T-helper 1 cell treated with Interleukin-12 subunit alpha and Interleukin-12 subunit beta and Interleukin-4 antibody, amounts not matched to agents 30 μg/mL and 1 μg/mL, for 36 hours (primary cell): Measurements from ENCODE around the gene PPP1R13B.
"Not testable (repeated sequence)": the region's sequence is repeated elsewhere in the genome, so short reads cannot be mapped to it uniquely, and the experiment has no call there.

ENCODE experiments used
- H3K27ac Mint-ChIP-seq: one replicate; pipeline ENCODE4 v1.8.0; 2021; ENCODE audit warnings: mild to moderate bottlenecking, mixed read lengths
- H3K27me3 Mint-ChIP-seq: one replicate; pipeline ENCODE4 v1.8.0; 2021; ENCODE audit warnings: low read depth, mixed read lengths
- H3K36me3 Mint-ChIP-seq: one replicate; pipeline ENCODE4 v1.8.0; 2021; ENCODE audit warnings: low read depth, mixed read lengths
- H3K4me1 Mint-ChIP-seq: one replicate; pipeline ENCODE4 v1.8.0; 2021; ENCODE audit warnings: low read depth, mixed read lengths
- H3K4me3 Mint-ChIP-seq: one replicate; pipeline ENCODE4 v1.8.0; 2021; ENCODE audit warnings: mild to moderate bottlenecking, moderate library complexity, mixed read lengths
- H3K9me3 Mint-ChIP-seq: one replicate; pipeline ENCODE4 v1.8.0; 2021; ENCODE audit warnings: mixed read lengths

PPP1R13B gene

GRCh38 chr14:103817595-103817994 is 29.8 kb downstream of the PPP1R13B start:
- Mint-ChIP-seq H3K4me1 (peaks cover 8% of the 10 kb centered on the region), H3K27ac (no peak overlapping the region), H3K4me3 (no peak overlapping the region)

GRCh38 chr14:103816991-103817390 is 30.4 kb downstream of the PPP1R13B start:
- Mint-ChIP-seq H3K9me3 (no peaks in the 10 kb centered on the region), H3K36me3 (no peaks in the 10 kb centered on the region), H3K4me3 (no peak overlapping the region), H3K4me1 (peaks cover 8% of the 10 kb centered on the region), H3K27me3 (peaks cover 4% of the 10 kb centered on the region), H3K27ac (no peak overlapping the region)

More at GRCh38 chr14:103817595-103817994, 29.8 kb downstream of the PPP1R13B start:
- no peaks in the 10 kb centered on the region for H3K36me3 Mint-ChIP-seq
- peaks cover 4% of the 10 kb centered on the region for H3K27me3 Mint-ChIP-seq
- H3K9me3 Mint-ChIP-seq: no peaks in the 10 kb centered on the region

- H3K4me3 Mint-ChIP-seq: no peak overlapping the region
Measured at GRCh38 chr14:103815253-103815652, 32.1 kb downstream of the PPP1R13B start.

GRCh38 chr14:103811189-103811588 is 36.2 kb downstream of the PPP1R13B start:
- Mint-ChIP-seq H3K36me3 (no peaks in the 10 kb centered on the region), H3K9me3 (no peaks in the 10 kb centered on the region), H3K27me3 (no peaks in the 10 kb centered on the region), H3K4me1 (peaks cover 7% of the 10 kb centered on the region), H3K27ac (no peak overlapping the region), H3K4me3 (no peak overlapping the region)

More at GRCh38 chr14:103815253-103815652, 32.1 kb downstream of the PPP1R13B start:
- H3K4me1 Mint-ChIP-seq: peaks cover 7% of the 10 kb centered on the region
- peaks cover 2% of the 10 kb centered on the region for H3K27me3 Mint-ChIP-seq
- no peaks in the 10 kb centered on the region for H3K36me3 Mint-ChIP-seq
- no peak overlapping the region for H3K27ac Mint-ChIP-seq
- H3K9me3 Mint-ChIP-seq: no peaks in the 10 kb centered on the region

GRCh38 chr14:103808403-103809001 is 38.9 kb downstream of the PPP1R13B start:
- H3K4me1 Mint-ChIP-seq: peaks cover 7% of the 10 kb centered on the region
- H3K9me3 Mint-ChIP-seq: no peaks in the 10 kb centered on the region

GRCh38 chr14:103806805-103807204 is 40.6 kb downstream of the PPP1R13B start:
- H3K4me3 Mint-ChIP-seq: no peak overlapping the region

More at GRCh38 chr14:103808403-103809001, 38.9 kb downstream of the PPP1R13B start:
- H3K27ac Mint-ChIP-seq: no peak overlapping the region
- H3K36me3 Mint-ChIP-seq: no peaks in the 10 kb centered on the region
- H3K27me3 Mint-ChIP-seq: no peaks in the 10 kb centered on the region
- H3K4me3 Mint-ChIP-seq: no peak overlapping the region

GRCh38 chr14:103805708-103806107 is 41.7 kb downstream of the PPP1R13B start:
- Mint-ChIP-seq H3K4me3 (no peak overlapping the region), H3K27me3 (no peaks in the 10 kb centered on the region), H3K9me3 (no peaks in the 10 kb centered on the region), H3K4me1 (peaks cover 7% of the 10 kb centered on the region), H3K27ac (no peak overlapping the region), H3K36me3 (no peaks in the 10 kb centered on the region)

More at GRCh38 chr14:103806805-103807204, 40.6 kb downstream of the PPP1R13B start:
- Mint-ChIP-seq H3K27ac (no peak overlapping the region), H3K36me3 (no peaks in the 10 kb centered on the region), H3K4me1 (peaks cover 7% of the 10 kb centered on the region), H3K9me3 (no peaks in the 10 kb centered on the region), H3K27me3 (no peaks in the 10 kb centered on the region)

GRCh38 chr14:103803661-103804060 is 43.7 kb downstream of the PPP1R13B start:
- H3K9me3 Mint-ChIP-seq: no peaks in the 10 kb centered on the region
- no peaks in the 10 kb centered on the region for H3K27me3 Mint-ChIP-seq
- H3K27ac Mint-ChIP-seq: no peak overlapping the region
- H3K36me3 Mint-ChIP-seq: no peaks in the 10 kb centered on the region
- no peak overlapping the region for H3K4me3 Mint-ChIP-seq
- peaks cover 7% of the 10 kb centered on the region for H3K4me1 Mint-ChIP-seq

- Mint-ChIP-seq H3K4me3 (no peak overlapping the region), H3K4me1 (peaks cover 7% of the 10 kb centered on the region), H3K27ac (no peak overlapping the region), H3K36me3 (no peaks in the 10 kb centered on the region), H3K9me3 (no peaks in the 10 kb centered on the region), H3K27me3 (no peaks in the 10 kb centered on the region)
Measured at GRCh38 chr14:103802356-103802755, 45.0 kb downstream of the PPP1R13B start.

GRCh38 chr14:103801459-103801858 is 45.9 kb downstream of the PPP1R13B start:
- no peaks in the 10 kb centered on the region for H3K9me3 Mint-ChIP-seq
- no peaks in the 10 kb centered on the region for H3K4me1 Mint-ChIP-seq
- no peaks in the 10 kb centered on the region for H3K27me3 Mint-ChIP-seq
- H3K4me3 Mint-ChIP-seq: no peak overlapping the region
- no peak overlapping the region for H3K27ac Mint-ChIP-seq
- H3K36me3 Mint-ChIP-seq: no peaks in the 10 kb centered on the region

- not testable (repeated sequence) for H3K27me3 Mint-ChIP-seq, H3K9me3 Mint-ChIP-seq, H3K36me3 Mint-ChIP-seq, H3K4me1 Mint-ChIP-seq, H3K4me3 Mint-ChIP-seq, H3K27ac Mint-ChIP-seq
Measured at GRCh38 chr14:103793192-103793591, 54.2 kb downstream of the PPP1R13B start.

- no peaks in the 10 kb centered on the region for H3K9me3 Mint-ChIP-seq
- no peak overlapping the region for H3K4me3 Mint-ChIP-seq
- H3K27ac Mint-ChIP-seq: no peak overlapping the region
- H3K36me3 Mint-ChIP-seq: no peaks in the 10 kb centered on the region
- no peaks in the 10 kb centered on the region for H3K4me1 Mint-ChIP-seq
- H3K27me3 Mint-ChIP-seq: no peaks in the 10 kb centered on the region
Measured at GRCh38 chr14:103788086-103788485, 59.3 kb downstream of the PPP1R13B start.

- Mint-ChIP-seq H3K4me1 (no peaks in the 10 kb centered on the region), H3K27ac (no peak overlapping the region), H3K4me3 (no peak overlapping the region), H3K36me3 (no peaks in the 10 kb centered on the region), H3K9me3 (no peaks in the 10 kb centered on the region), H3K27me3 (no peaks in the 10 kb centered on the region)
Measured at GRCh38 chr14:103782376-103782775, 65.0 kb downstream of the PPP1R13B start.

- not testable (repeated sequence) for H3K27ac Mint-ChIP-seq, H3K9me3 Mint-ChIP-seq, H3K27me3 Mint-ChIP-seq, H3K4me3 Mint-ChIP-seq, H3K4me1 Mint-ChIP-seq, H3K36me3 Mint-ChIP-seq
Measured at GRCh38 chr14:103776319-103776718, 71.1 kb downstream of the PPP1R13B start.

- H3K27me3 Mint-ChIP-seq: no peaks in the 10 kb centered on the region
- H3K27ac Mint-ChIP-seq: no peak overlapping the region
- H3K9me3 Mint-ChIP-seq: peaks cover 8% of the 10 kb centered on the region
- H3K4me3 Mint-ChIP-seq: no peak overlapping the region
- peaks cover 4% of the 10 kb centered on the region for H3K36me3 Mint-ChIP-seq
- H3K4me1 Mint-ChIP-seq: no peaks in the 10 kb centered on the region
Measured at GRCh38 chr14:103775506-103775905, 71.9 kb downstream of the PPP1R13B start.

- Mint-ChIP-seq H3K4me3 (no peak overlapping the region), H3K36me3 (peaks cover 4% of the 10 kb centered on the region), H3K9me3 (peaks cover 8% of the 10 kb centered on the region), H3K27me3 (no peaks in the 10 kb centered on the region), H3K4me1 (no peaks in the 10 kb centered on the region), H3K27ac (no peak overlapping the region)
Measured at GRCh38 chr14:103773521-103773920, 73.9 kb downstream of the PPP1R13B start.
